Tibial nerve (tissue), 4 donors: Measurements from ENCODE around the gene NHLRC2. TPM values are rescaled to one million over a fixed set of nuclear protein-coding genes. Genes with fewer than 3 reads are reported as not detected.

ENCODE experiments used
- DNase-seq, 2 donors: peaks; one replicate each; pipeline ENCODE4 v3.0.0-alpha.2; 2019; ENCODE audit warnings: low spot score in 2 of 2
- H3K27ac ChIP-seq, 4 donors: fragments of 200-600 bp; sonication (generic) in 3 of 4; one replicate each; pipeline ENCODE4 v1.5.1; 2017 to 2019; ENCODE audit warnings: mild to moderate bottlenecking in 1 of 4
- H3K27me3 ChIP-seq, 2 donors: fragments of 200-600 bp; sonication (generic) in 1 of 2; one replicate each; pipeline versions ENCODE4 v1.5.1 to v1.6.0; 2017 to 2019
- H3K36me3 ChIP-seq, 3 donors: fragments of 200-600 bp; sonication (generic); one replicate each; pipeline ENCODE4 v1.5.1; 2018 to 2019
- H3K4me1 ChIP-seq, 4 donors: fragments of 200-600 bp; sonication (generic) in 3 of 4; one replicate each; pipeline ENCODE4 v1.5.1; 2017 to 2019
- H3K4me3 ChIP-seq, 4 donors: fragments of 200-600 bp; sonication (generic) in 3 of 4; one replicate each; pipeline ENCODE4 v1.5.1; 2017 to 2019; ENCODE audit warnings: mild to moderate bottlenecking in 1 of 4, moderate library complexity in 1 of 4
- H3K9me3 ChIP-seq, 4 donors: fragments of 200-600 bp; sonication (generic) in 3 of 4; one replicate each; pipeline ENCODE4 v1.5.1; 2017 to 2019
- EP300 ChIP-seq, 2 donors: sonication (generic); formaldehyde crosslinking; IDR thresholded peaks; one replicate each; pipeline ENCODE4 v1.6.1; 2017; ENCODE audit warnings: antibody characterized with exemption in 2 of 2, mild to moderate bottlenecking in 1 of 2
- POLR2A ChIP-seq, 2 donors: fragments of 450-650 bp; IDR thresholded peaks; one replicate each; pipeline ENCODE4 v1.6.1; 2017; ENCODE audit warnings: antibody characterized with exemption in 2 of 2, mild to moderate bottlenecking in 2 of 2, moderate library complexity in 2 of 2
- WGBS, 2 donors: methylation state at CpG; one replicate each; pipeline ENCODE4 v1.1.5; 2018; 5-methylcytosine and 5-hydroxymethylcytosine counted together
- total RNA-seq, 4 donors: library from RNA; depleted of rRNA; stranded (reverse); fragments of >200 nt; gene quantifications; one replicate each; pipeline ENCODE4 v1.1.0, GENCODE V29; 2016
- TF ChIP-seq, protein P1 (sequence below), 5 experiments: fragments of 200-600 bp in 3 of 5; fragments of 450-650 bp in 2 of 5; sonication (generic) in 3 of 5; IDR thresholded peaks; one replicate each; pipeline ENCODE4 v1.5.1; 2016 to 2019; ENCODE audit warnings: antibody characterized with exemption in 5 of 5, mild to moderate bottlenecking in 3 of 5, moderate library complexity in 2 of 5

NHLRC2 gene
- total RNA-seq, 4 donors from 2014 or later = 42.9 to 100 (median 50.6) TPM

DNA sequence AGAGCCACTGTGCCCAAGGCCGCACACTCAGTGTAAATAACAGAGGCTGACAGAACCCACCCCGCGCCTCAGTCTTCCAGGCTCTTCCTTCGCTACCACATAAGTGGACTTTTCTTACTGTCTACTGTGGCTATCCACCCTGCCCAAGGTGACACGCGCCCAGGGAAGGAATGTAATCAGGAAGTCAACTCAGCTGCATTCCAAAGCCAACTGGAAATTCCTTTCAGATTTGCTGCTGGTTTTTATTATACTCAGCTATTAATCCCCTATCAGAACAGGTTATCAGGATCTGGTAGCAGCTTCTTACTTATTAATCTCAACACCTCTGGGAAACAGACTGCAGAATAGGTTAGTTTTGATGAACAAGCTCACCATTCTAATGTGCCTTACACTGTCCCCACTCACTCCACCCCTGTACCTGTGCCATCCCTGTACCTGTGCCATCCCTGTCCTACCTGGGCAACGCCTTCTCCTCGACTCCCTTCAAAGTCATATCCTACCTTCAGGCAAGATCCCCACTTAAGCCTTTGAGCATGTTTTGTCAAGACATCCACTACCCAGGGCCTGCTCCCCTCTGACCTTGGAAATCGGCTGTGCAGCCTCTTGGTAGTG is 90.7 kb downstream of the NHLRC2 start:
- no peak overlapping the region for H3K27ac ChIP-seq
- H3K4me3 ChIP-seq = no peak overlapping the region
- 88 to 91% methylated on average over 9 of the region's 9 CpGs for WGBS, 2 donors
- TF ChIP-seq, protein P1, sequence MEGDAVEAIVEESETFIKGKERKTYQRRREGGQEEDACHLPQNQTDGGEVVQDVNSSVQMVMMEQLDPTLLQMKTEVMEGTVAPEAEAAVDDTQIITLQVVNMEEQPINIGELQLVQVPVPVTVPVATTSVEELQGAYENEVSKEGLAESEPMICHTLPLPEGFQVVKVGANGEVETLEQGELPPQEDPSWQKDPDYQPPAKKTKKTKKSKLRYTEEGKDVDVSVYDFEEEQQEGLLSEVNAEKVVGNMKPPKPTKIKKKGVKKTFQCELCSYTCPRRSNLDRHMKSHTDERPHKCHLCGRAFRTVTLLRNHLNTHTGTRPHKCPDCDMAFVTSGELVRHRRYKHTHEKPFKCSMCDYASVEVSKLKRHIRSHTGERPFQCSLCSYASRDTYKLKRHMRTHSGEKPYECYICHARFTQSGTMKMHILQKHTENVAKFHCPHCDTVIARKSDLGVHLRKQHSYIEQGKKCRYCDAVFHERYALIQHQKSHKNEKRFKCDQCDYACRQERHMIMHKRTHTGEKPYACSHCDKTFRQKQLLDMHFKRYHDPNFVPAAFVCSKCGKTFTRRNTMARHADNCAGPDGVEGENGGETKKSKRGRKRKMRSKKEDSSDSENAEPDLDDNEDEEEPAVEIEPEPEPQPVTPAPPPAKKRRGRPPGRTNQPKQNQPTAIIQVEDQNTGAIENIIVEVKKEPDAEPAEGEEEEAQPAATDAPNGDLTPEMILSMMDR (IDR thresholded peaks at IDR 0.05) = no peak
- TF ChIP-seq POLR2A (IDR thresholded peaks at IDR 0.05) = no peak
- TF ChIP-seq EP300 (IDR thresholded peaks at IDR 0.05) = no peak
- no peaks in the 10 kb centered on the region for H3K36me3 ChIP-seq
- H3K4me1 ChIP-seq = no peaks in the 10 kb centered on the region
- H3K9me3 ChIP-seq = no peaks in the 10 kb centered on the region
- no peak for DNase-seq
- H3K27me3 ChIP-seq = no peaks in the 10 kb centered on the region

- Histone ChIP-seq H3K36me3 (no peaks in the 10 kb centered on the region), H3K4me3 (no peak overlapping the region), H3K27me3 (no peaks in the 10 kb centered on the region), H3K4me1 (no peaks in the 10 kb centered on the region), H3K9me3 (no peaks in the 10 kb centered on the region), H3K27ac (no peak overlapping the region)
- DNase-seq = no peak
- TF ChIP-seq EP300 (IDR thresholded peaks at IDR 0.05) (no peak), POLR2A (IDR thresholded peaks at IDR 0.05) (no peak)
- TF ChIP-seq, protein P1 (IDR thresholded peaks at IDR 0.05) = no peak
- 90 to 95% methylated on average over 4 of the region's 4 CpGs for WGBS, 2 donors
These were observed 91.2 kb downstream of the NHLRC2 start for GRCh38 chr10:113945687-113946085.

DNA sequence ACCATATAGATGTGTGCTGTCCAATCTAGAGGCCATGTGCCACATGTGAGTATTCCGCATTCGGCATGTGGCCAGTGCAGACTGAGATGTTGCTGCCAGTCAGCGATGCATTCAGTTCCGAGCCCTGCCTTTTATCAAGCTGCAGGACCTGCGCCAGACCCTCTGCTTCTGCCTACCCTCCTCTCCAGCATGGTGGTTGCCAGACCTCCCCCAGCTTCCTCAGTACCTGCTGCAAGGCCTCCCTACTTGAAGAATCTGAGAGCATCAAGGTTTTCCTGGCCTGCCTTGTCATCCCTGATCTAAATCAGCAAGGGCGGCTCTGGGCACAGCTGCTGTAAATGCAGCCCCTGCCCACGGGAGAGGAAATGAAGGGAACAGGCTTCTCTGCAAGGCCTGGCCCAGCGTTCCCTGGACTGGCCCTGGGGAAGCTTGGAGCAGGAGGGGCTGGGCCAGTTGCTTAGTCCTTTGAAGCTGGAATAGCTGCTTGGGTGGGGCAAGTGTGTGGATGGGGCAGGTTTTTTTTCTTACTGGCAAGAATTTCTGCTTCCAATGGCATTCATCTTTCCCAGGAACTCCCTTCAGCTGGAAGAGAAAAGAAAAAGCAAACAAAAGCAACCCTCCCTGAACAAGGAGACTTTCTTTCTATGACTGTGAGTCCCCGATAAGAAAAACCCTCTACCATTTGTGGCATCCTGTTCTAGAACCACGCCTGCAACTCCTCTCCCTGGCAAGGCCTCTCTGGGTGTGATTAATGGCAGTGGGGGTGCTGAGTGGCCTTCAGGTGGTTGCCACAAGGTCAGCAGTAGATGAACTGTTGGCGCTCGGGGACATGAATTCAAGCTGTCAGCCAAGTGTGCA is 93.0 kb downstream of the NHLRC2 start:
- Histone ChIP-seq H3K4me3 (no peak overlapping the region), H3K9me3 (no peaks in the 10 kb centered on the region), H3K4me1 (no peaks in the 10 kb centered on the region), H3K36me3 (no peaks in the 10 kb centered on the region), H3K27ac (no peak overlapping the region), H3K27me3 (no peaks in the 10 kb centered on the region)
- DNase-seq = no peak
- TF ChIP-seq, protein P1 (IDR thresholded peaks at IDR 0.05) = no peak
- TF ChIP-seq EP300 (IDR thresholded peaks at IDR 0.05) (no peak), POLR2A (IDR thresholded peaks at IDR 0.05) (no peak)
- WGBS, 2 donors = 65 to 69% methylated on average over 12 of the region's 12 CpGs

GRCh38 chr10:113948048-113948447 is 93.6 kb downstream of the NHLRC2 start:
- Histone ChIP-seq H3K27me3 (no peaks in the 10 kb centered on the region), H3K36me3 (no peaks in the 10 kb centered on the region), H3K4me1 (no peaks in the 10 kb centered on the region), H3K27ac (no peak overlapping the region), H3K4me3 (no peak overlapping the region), H3K9me3 (no peaks in the 10 kb centered on the region)
- TF ChIP-seq, protein P1 (IDR thresholded peaks at IDR 0.05) = no peak
- 79 to 81% methylated on average over 4 of the region's 4 CpGs for WGBS, 2 donors
- no peak for DNase-seq

DNA sequence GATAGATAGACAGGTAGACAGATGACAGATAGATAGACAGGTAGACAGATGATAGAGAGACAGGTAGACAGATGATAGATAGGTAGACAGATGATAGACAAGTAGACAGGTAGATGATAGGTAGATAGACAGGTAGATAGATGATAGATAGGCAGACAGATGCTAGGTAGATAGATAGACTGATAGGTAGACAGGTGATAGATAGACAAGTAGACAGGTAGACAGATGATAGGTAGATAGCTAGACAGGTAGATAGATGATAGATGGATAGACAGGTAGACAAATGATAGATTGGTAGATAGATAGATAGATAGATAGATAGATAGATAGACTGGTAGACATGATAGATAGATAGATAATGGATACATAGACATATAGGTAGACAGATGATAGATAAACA is 95.8 kb downstream of the NHLRC2 start:
- Histone ChIP-seq H3K27me3 (no peaks in the 10 kb centered on the region), H3K4me1 (no peaks in the 10 kb centered on the region), H3K4me3 (no peak overlapping the region), H3K36me3 (no peaks in the 10 kb centered on the region), H3K27ac (no peak overlapping the region), H3K9me3 (no peaks in the 10 kb centered on the region)
- TF ChIP-seq EP300 (IDR thresholded peaks at IDR 0.05) (no peak), POLR2A (IDR thresholded peaks at IDR 0.05) (no peak)
- TF ChIP-seq, protein P1 (IDR thresholded peaks at IDR 0.05) = no peak
- no peak for DNase-seq
